Fibroblast of the aortic adventitia (primary cell): ENCODE measurements around the gene IRGC. TPM values are rescaled to one million over a fixed set of nuclear protein-coding genes. Genes with fewer than 3 reads are reported as not detected.
"Not testable (repeated sequence)": the region's sequence is repeated elsewhere in the genome, so short reads cannot be mapped to it uniquely, and the experiment has no call there.

Experiments used
- DNase-seq: peaks from one replicate; pipeline ENCODE4 v3.0.0-alpha.2; 2010; ENCODE audit warnings: low read depth
- H3K4me3 ChIP-seq: 2 replicates; pipeline ENCODE4 v1.5.1; 2011; ENCODE audit warnings: low read depth, mild to moderate bottlenecking, control low read depth, low read length, moderate library complexity
- total RNA-seq: library from RNA; depleted of rRNA; stranded (reverse); fragments of >200 nt; gene quantifications from 2 replicates; pipeline ENCODE4 v1.2.3, GENCODE V29; 2012; ENCODE audit warnings: low replicate concordance
- TF ChIP-seq, protein P1 (sequence below): IDR thresholded peaks from 2 replicates; pipeline ENCODE4 v1.5.1; 2011; ENCODE audit warnings: mild to moderate bottlenecking, low read length, control low read depth, inconsistent platforms; ENCODE audit not compliant: insufficient read depth

Gene IRGC
- total RNA-seq, 1 donor = not detected

DNA sequence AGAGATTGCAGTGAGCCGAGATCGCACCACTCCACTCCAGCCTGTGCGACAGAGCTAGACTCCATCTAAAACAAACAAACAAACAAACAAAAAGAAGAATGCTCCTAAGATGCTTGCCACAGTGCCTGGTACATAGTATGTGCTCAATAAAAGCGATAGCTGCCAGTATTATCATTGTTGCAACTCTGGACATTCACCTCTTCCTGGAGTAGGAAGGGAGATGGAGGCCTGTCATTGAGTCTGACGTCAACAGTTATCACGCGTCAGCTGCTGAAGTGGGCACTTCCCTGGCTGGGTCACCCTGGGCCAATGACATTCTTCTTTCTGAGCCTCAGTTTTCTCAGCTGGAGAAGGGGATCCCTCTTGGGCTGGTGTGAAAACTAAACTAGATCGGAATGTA, 41.7 kb upstream of the IRGC start:
- no peak for DNase-seq
- TF ChIP-seq, protein P1, sequence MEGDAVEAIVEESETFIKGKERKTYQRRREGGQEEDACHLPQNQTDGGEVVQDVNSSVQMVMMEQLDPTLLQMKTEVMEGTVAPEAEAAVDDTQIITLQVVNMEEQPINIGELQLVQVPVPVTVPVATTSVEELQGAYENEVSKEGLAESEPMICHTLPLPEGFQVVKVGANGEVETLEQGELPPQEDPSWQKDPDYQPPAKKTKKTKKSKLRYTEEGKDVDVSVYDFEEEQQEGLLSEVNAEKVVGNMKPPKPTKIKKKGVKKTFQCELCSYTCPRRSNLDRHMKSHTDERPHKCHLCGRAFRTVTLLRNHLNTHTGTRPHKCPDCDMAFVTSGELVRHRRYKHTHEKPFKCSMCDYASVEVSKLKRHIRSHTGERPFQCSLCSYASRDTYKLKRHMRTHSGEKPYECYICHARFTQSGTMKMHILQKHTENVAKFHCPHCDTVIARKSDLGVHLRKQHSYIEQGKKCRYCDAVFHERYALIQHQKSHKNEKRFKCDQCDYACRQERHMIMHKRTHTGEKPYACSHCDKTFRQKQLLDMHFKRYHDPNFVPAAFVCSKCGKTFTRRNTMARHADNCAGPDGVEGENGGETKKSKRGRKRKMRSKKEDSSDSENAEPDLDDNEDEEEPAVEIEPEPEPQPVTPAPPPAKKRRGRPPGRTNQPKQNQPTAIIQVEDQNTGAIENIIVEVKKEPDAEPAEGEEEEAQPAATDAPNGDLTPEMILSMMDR = no peak
- no peak overlapping the region for H3K4me3 ChIP-seq

DNA sequence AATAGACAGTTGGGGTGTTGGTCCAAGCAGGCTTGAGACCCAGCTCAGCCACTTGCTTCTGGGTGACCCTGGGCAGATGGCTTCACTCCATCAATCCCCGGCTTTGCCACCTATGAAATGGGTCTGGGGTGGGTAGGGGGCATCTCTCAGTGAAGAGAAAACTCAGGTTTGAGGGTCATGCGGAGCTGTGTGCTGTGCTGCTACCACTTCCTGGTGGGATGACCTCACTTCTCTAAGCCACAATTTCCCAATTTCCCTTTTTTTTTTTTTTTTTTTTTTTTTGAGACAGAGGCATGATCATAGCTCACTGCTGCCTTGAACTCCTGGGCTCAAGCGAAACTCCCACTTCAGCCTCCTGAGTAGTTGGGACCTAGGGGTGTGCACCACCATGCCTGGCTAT, 41.3 kb upstream of the IRGC start:
- TF ChIP-seq, protein P1 = no peak
- no peak overlapping the region for H3K4me3 ChIP-seq
- DNase-seq = peak; percentile 25

DNA sequence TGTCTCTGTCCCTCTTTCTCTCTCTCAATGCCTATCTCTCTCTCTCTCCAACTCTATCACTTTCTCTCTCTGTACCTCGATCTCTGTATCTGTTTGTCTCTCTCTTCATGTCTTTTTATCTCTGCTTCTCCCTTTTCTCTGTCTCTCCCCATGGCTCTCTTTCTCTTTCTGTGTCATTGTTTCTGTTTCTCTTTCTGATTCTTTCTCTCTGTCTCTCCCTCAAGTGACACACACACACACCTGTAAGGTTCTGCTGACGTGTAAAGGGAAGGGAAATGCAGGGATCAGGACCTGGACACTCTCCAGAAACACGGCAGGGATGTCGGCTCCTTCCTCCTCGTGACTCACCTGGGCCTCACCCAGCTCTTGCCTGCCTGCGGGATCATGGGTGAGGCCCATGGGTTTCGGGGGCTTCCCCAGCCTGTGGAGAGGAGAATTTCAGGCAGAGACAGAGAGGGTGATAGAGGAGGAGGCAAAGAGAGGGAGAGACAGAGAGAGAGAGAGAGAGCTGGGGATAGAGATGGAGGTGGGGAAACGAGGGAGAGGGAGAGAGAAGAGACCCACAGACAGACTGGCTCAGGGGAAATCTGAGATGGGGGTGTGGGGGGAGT, 40.5 kb upstream of the IRGC start:
- DNase-seq = peak; percentile 37
- TF ChIP-seq, protein P1 = no peak
- no peak overlapping the region for H3K4me3 ChIP-seq

DNA sequence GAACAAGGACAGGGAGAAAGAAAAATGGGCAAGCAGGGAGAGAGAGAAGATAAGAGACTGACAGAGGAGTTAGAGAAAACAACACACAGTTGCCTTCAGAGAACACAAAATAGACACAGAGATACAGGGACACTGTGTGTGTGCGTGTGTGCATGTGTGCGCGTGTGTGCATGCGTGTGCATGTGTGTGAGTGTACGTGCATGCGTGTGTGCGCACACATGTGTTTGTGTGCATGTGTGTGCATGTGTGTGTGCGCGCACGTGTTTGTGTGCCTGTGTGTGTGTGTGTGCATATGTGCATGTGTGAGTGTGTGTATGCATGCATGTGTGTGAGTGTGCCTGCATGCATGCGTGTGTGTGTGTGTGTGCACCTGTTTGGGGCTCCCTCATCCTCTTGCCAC, 40.0 kb upstream of the IRGC start:
- no peak for DNase-seq
- TF ChIP-seq, protein P1 = no peak

DNA sequence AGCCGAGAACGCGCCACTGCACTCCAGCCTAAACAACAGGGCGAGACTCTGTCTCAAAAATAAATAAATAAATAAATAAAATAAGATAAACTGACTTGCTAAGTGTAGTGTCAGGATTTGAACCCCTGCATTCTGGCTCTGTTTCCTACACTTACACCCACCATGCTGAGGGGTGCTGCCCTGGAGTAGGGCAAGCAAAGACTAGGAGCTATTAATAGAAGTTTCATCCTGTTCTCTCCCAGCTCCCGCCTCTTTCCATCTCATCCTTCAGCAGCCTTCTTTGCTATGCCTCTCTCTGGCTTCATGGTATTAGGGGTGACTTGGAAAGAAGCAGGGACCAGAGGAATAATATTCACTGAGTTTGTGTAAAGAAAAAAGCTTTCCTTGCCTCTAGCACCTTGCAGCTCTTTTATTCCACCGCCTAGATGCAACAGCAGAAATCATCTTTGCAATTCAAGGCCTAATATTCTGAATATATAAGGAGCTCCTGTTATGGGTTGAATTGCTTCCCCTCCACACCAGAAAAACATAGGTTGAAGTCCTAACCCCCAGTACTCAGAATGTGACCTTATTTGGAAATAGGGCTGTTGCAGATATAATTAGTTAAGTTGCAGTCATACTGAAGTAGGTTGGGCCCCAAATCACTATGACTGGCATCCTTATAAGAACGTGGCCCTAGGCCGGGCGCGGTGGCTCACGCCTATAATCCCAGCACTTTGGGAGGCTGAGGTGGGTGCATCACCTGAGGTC, 37.2 kb upstream of the IRGC start:
- TF ChIP-seq, protein P1 = no peak
- DNase-seq = no peak
- no peak overlapping the region for H3K4me3 ChIP-seq

More for the DNA sequence above, 40.0 kb upstream of the IRGC start:
- no peak overlapping the region for H3K4me3 ChIP-seq

DNA sequence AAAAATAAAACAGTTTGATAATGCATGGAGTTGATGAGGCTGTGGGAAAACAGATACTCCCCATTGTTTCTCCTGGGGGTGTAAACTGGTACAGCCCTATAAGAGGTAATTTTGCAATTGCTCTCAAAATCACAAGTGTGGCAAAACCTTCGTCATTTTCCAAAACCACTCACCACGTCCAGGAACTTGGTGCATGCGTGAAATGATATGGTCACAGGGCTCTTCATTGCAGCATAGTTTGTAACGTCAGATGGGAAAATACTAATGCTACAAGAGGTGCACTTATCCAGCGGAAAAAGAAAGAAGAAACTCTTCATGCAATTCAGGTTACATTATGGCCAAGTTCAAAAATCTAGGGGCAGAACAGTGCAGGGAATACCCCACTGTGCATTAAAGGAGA, 34.1 kb upstream of the IRGC start:
- DNase-seq = no peak
- no peak overlapping the region for H3K4me3 ChIP-seq
- TF ChIP-seq, protein P1 = no peak

DNA sequence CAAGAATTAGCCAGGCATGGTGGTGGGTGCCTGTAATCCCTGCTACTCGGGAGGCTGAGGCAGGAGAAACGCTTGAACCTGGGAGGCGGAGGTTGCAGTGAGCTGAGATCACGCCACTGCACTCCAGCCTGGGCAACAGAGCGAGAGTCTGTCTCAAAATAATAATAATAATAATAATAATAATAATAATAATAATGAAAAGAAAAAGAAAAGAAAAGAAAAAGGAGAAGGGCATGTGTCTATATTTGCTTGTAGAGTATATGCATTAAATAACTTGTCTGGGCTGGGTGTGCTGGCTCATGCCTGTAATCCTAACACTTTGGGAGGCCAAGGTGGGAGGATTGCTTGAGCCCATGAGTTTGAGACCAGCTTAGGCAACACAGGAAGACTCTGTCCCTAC, 33.6 kb upstream of the IRGC start:
- not testable (repeated sequence) for DNase-seq, H3K4me3 ChIP-seq
